Activated gamma-delta T cell treated with Interleukin-2 at 50 U/mL for 16 hours (primary cell): ENCODE results near the gene NKX2-1.
"Not testable (repeated sequence)": the region's sequence is repeated elsewhere in the genome, so short reads cannot be mapped to it uniquely, and the experiment has no call there.

ENCODE experiments used
- DNase-seq: peaks from one replicate; pipeline ENCODE4 v3.0.0-alpha.2; 2020

Gene NKX2-1

DNA sequence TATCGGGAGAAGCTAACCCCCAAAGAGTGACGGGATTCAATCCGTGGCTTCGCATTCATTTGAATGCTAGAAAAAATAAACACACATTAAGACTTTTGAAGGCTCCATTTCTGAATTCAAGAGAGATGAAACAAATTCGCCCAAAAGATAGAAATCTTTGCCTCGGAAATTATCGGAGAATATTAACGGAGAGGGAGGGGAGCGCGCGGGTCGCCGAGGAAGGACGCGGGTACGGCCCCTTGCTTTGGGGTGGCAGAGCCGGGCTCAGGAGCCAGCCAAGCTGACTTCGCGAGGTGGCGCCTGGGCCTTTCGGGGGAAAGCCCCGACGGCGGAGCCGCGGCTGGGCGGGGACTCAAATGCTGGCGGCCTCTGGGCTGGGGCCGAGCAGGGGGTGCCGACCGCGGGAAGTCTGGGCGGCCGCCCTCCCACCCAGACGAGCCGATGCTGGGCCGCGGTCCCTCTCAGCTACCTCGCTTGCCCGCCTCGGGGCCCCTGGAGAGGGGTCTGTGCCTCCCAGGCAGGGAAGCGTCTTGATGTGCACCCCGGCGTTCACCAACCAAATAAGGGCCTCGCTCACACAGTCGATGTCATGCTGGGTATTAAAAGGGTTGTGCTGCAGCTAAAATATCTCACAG lies 14.7 kb downstream of the NKX2-1 start:
- DNase-seq: no peak

DNA sequence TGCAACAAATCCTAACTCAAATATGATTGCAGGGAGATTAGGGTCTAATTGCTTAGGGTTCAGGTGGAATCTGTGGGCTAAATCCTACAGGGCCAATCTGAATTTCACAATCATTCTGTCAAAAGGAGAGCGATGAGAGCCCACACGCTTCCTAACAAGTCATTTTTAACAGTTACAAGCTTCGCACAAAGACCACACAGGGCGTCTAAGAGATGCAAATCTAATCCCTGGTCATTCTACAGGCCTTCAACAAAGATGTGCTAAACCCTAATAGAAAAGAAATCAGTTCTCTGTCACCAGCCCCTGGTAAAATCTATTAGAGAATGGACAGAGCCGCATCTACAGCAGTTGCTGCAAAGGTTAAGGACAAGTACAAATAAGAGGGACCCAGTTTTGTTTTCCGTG lies 15.3 kb downstream of the NKX2-1 start:
- no peak for DNase-seq

GRCh38 chr14:36503771-36504741 lies 16.0 kb downstream of the NKX2-1 start:
- DNase-seq: no peak

DNA sequence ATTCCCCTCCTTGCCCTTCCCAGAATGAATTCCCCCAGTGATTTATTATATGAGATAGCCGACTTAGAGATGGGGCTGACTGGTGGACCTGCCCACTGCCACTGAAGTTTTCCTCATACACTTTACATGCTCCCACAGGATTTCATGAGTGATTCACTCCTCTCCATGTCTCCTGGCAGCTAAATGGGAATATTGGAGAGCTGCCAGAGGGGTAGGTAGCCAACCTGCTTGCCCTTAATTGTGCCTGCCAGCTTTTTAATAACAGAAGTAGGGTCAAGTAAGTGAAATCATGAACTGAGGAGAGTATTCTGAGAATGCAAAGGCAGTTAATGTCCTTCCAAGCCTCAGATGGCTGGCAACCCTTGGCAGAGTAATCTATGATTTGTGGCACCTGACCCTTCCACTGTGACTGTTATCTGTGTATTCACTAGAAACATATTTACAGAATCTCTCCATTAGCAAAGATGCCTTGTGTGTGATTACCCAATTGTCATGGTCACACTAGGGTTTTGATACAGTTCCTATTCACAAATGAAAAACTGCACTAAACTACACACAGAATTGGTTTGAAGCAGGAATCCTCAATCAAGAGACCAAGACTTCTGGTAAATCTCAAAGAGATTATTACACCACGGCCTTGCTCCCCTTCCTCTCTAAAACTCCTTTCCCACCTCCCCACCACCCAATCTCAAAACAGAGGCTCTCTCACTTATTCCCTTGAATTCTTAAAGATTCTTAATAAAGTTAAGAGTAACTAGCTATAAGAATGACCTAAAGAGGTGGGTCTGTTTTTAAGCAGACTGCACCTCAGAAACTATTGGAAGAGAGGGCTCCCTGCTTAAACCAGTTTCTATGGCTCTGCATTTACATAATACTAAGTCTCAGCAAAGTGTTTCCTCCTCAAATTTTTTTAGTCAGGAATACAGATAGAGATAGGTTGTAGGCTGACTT lies 17.2 kb downstream of the NKX2-1 start:
- DNase-seq: no peak

- no peak for DNase-seq
Observed at GRCh38 chr14:36498938-36499337, 21.1 kb downstream of the NKX2-1 start.

DNA sequence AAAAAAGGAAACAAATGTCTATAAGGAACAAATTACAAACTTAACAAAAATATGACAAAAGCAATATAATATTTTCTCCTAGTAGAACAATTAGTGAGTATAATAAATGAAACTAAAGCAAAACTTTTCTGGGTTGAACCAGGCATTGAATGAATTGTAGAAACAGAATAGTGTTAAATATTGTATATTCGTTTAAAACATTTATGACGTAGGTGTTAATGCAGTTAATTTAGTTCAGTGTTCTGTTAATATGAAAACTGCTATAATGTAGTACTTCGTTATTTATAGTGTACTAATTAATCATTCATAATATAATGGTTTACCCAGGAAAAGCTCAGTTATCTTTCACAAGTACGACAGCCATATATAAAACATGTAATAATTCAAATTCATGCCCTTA lies 23.7 kb downstream of the NKX2-1 start:
- no peak for DNase-seq

DNA sequence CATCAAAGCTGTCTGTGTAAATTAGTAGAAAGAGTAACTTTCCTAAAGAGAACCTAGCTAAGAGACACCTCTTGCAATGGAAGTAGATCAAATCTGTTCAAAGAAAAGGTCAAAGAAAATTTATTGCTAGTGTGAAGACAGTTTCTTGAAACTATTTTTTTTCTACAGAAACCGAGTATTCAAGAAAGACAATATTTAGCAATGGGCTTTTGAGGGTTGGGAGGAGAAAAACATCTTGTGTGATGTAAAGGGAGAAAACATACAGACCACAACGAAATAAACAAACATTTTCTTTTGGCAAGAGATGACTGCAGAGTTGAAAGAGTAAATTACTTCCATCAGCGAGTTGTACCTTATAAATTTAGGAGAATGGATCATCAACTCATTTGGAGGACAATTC lies 24.4 kb downstream of the NKX2-1 start:
- DNase-seq: no peak

- no peak for DNase-seq
Observed at GRCh38 chr14:36493761-36494160, 26.3 kb downstream of the NKX2-1 start.

GRCh38 chr14:36485773-36486172 lies 34.3 kb downstream of the NKX2-1 start:
- DNase-seq: no peak

- no peak for DNase-seq
Observed at GRCh38 chr14:36479344-36479743, 40.7 kb downstream of the NKX2-1 start.

- no peak for DNase-seq
Observed at GRCh38 chr14:36478782-36479181, 41.2 kb downstream of the NKX2-1 start.

- no peak for DNase-seq
Observed at GRCh38 chr14:36477266-36477665, 42.8 kb downstream of the NKX2-1 start.

- DNase-seq: not testable (repeated sequence)
Observed at GRCh38 chr14:36476061-36476460, 44.0 kb downstream of the NKX2-1 start.

DNA sequence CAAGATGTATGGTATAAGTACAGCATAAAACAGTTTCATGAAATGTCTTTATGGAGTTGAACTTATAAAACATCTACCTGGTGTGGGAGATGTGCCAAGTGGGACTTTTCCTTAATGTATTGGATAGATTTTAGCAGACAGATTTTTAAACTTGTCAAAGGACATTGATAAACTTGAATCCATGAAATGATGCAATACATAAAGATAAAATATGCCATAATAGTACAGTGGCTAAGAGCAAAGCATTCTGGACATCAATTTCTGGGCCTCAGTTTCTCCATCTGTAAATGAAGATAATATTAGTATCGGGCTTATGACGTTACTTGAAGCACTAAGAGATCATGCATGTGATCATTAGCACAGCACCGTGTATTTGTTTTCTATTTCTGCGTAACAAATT lies 45.4 kb downstream of the NKX2-1 start:
- DNase-seq: no peak

- no peak for DNase-seq
Observed at GRCh38 chr14:36471431-36471830, 48.6 kb downstream of the NKX2-1 start.

- no peak for DNase-seq
Observed at GRCh38 chr14:36467332-36467731, 52.7 kb downstream of the NKX2-1 start.
